HepG2 (cell line): ENCODE measurements around the gene GUCY2D. TPM values are rescaled to one million over a fixed set of nuclear protein-coding genes. Genes with fewer than 3 reads are reported as not detected.

Experiments used
- ATAC-seq: fragments of 200-7000 bp; cut with Tn5 transposase; 3 replicates; pipeline ENCODE4 v1.9.1; 2020; ENCODE audit warnings: mild to moderate bottlenecking, moderate library complexity
- BruUV-seq: library from RNA; stranded (reverse); fragments of 400-500 nt; replicated peaks from 2 replicates; lab custom pipeline; 2021; lab: Mats Ljungman, UMichigan
- CTCF ChIA-PET: fragments of 300-600 bp; formaldehyde crosslinking; extraction: SDS; loops from one replicate; lab custom pipeline; 2021; ENCODE audit warnings: low total read pairs, inconsistent platforms, low intra/inter-chr PET ratio; lab: Yijun Ruan, JAX
- POLR2A ChIA-PET: fragments of 350-600 bp; sonication (Branson Sonifier 250); formaldehyde crosslinking; loops from one replicate; lab custom pipeline; 2020; ENCODE audit warnings: antibody characterized with exemption, inconsistent platforms; lab: Yijun Ruan, JAX
- DNase-seq: peaks from one replicate; pipeline ENCODE4 v3.0.0-alpha.2; 2015; ENCODE audit warnings: low spot score
- FAIRE-seq: peaks from 3 replicates; lab custom pipeline; 2011; peaks lifted over from hg19 to GRCh38; lab: Jason Lieb, UNC
- H2AFZ ChIP-seq: one replicate; pipeline ENCODE4 v1.6.1; 2011; ENCODE audit warnings: low read length, inconsistent platforms
- H3K27ac ChIP-seq: fragments of 300-600 bp; 3 replicates; pipeline ENCODE4 v1.8.0; 2011; ENCODE audit warnings: mixed run types, mild to moderate bottlenecking, mixed read lengths, low read length, inconsistent platforms; ENCODE audit not compliant: insufficient read depth; ENCODE audit errors: extremely low read length
- H3K27me3 ChIP-seq, 2 experiments: fragments of 200-600 bp in 1 of 2; 2 replicates in 1 of 2; 3 replicates in 1 of 2; pipeline versions ENCODE4 v1.6.0 to v1.8.0; 2011; ENCODE audit warnings: low read length in 2 of 2, mild to moderate bottlenecking in 2 of 2, moderate library complexity in 2 of 2, inconsistent platforms in 1 of 2; ENCODE audit not compliant: insufficient read depth in 2 of 2, control insufficient read depth in 1 of 2
- H3K36me3 ChIP-seq, 2 experiments: fragments of 200-600 bp in 1 of 2; replicated peaks in 1 of 2; 2 replicates in 1 of 2; 3 replicates in 1 of 2; pipeline versions ENCODE4 v1.5.1 to v1.8.0; 2011; ENCODE audit warnings: low read length in 2 of 2, inconsistent platforms in 1 of 2; ENCODE audit not compliant: insufficient read depth in 2 of 2, control insufficient read depth in 1 of 2
- H3K4me1 ChIP-seq: 2 replicates; pipeline ENCODE4 v1.5.1; 2012; ENCODE audit warnings: low read length, inconsistent platforms; ENCODE audit not compliant: insufficient read depth
- H3K4me2 ChIP-seq: 2 replicates; pipeline ENCODE4 v1.6.0; 2011; ENCODE audit warnings: low read depth, low read length, inconsistent platforms
- H3K4me3 ChIP-seq, 3 experiments: fragments of 200-600 bp in 1 of 3; sonication (generic), shearing (Covaris generic) in 1 of 3; replicated peaks in 1 of 3; 2 replicates each; pipeline ENCODE4 v1.5.1; 2011 to 2016; ENCODE audit warnings: low read length in 3 of 3, inconsistent platforms in 2 of 3, low read depth in 2 of 3, mild to moderate bottlenecking in 2 of 3, control low read depth in 1 of 3, mixed read lengths in 1 of 3; ENCODE audit not compliant: insufficient read depth in 1 of 3
- H3K79me2 ChIP-seq: one replicate; pipeline ENCODE4 v1.6.1; 2011; ENCODE audit warnings: low read length, inconsistent platforms; ENCODE audit not compliant: insufficient read depth
- H3K9ac ChIP-seq: 2 replicates; pipeline ENCODE4 v1.6.0; 2011; ENCODE audit warnings: mild to moderate bottlenecking, low read depth, low read length, inconsistent platforms; ENCODE audit not compliant: insufficient read depth
- H3K9me3 ChIP-seq: 2 replicates; pipeline ENCODE4 v1.5.1; 2012; ENCODE audit warnings: mild to moderate bottlenecking, low read length
- H4K20me1 ChIP-seq: 2 replicates; pipeline ENCODE4 v1.6.0; 2011; ENCODE audit warnings: inconsistent platforms, mild to moderate bottlenecking, low read length, moderate library complexity; ENCODE audit not compliant: insufficient read depth
- CEBPG ChIP-seq: IDR thresholded peaks from 2 replicates; pipeline ENCODE4 v1.6.1; 2016
- SMAD1 ChIP-seq: sonication (generic); formaldehyde crosslinking; IDR thresholded peaks from 2 replicates; pipeline ENCODE4 v1.4.0; 2020; ENCODE audit warnings: missing genetic modification reagents, low read depth, mild to moderate bottlenecking, borderline replicate concordance
- SRSF1 ChIP-seq: fragments of 200-400 bp; formaldehyde crosslinking; optimal IDR thresholded peaks from 2 replicates; pipeline ENCODE3; 2017; ENCODE audit warnings: mild to moderate bottlenecking, low read depth, low read length, moderate library complexity
- SSRP1 ChIP-seq: IDR thresholded peaks from 2 replicates; pipeline ENCODE4 v1.6.1; 2016; ENCODE audit warnings: control low read depth
- TGIF2 ChIP-seq: IDR thresholded peaks from 2 replicates; pipeline ENCODE4 v1.6.1; 2016; ENCODE audit warnings: control low read depth, missing compliant biosample characterization
- TRIM24 ChIP-seq: sonication (generic); formaldehyde crosslinking; IDR thresholded peaks from 2 replicates; pipeline ENCODE4 v1.8.0; 2022; ENCODE audit warnings: mild to moderate bottlenecking, missing genetic modification reagents
- WGBS: methylation state at CpG from one replicate; pipeline ENCODE4 v1.1.6; 2017; ENCODE audit warnings: low lambda C conversion rate; 5-methylcytosine and 5-hydroxymethylcytosine counted together
- in situ Hi-C: cut with HindIII; loops from 2 replicates; pipeline ENCODE4 v1.10.0; 2017; ENCODE audit warnings: low pct_unique_long_range_greater_than_20kb; ENCODE audit not compliant: extremely low pct_ligation_motif_present
- intact Hi-C: fragments of 100-400 bp; cut with micrococcal nuclease; formaldehyde crosslinking; loops from one replicate; pipeline ENCODE4 v1.10.0; 2022; ENCODE audit not compliant: unreplicated experiment
- polyA plus RNA-seq, 8 experiments: library from polyadenylated mRNA; depleted of rRNA in 3 of 8; stranded (reverse) in 7 of 8; unstranded in 1 of 8; fragments of >200 nt; fragmentation: Illumina TruSeq in 4 of 8; extraction: Trizol in 4 of 8; gene quantifications; 2 replicates each; pipeline versions ENCODE4 v1.2.1 to v1.2.3, GENCODE V29; 2011 to 2016; ENCODE audit warnings: low read depth in 4 of 8, missing spikeins in 1 of 8, mixed read lengths in 1 of 8; ENCODE audit not compliant: insufficient read depth in 1 of 8
- total RNA-seq, 5 experiments: library from RNA; depleted of rRNA; stranded (reverse); fragments of >200 nt; fragmentation: Illumina TruSeq; extraction: Trizol; gene quantifications; 2 replicates each; pipeline ENCODE4 v1.2.3, GENCODE V29; 2016; ENCODE audit warnings: low read depth in 1 of 5
- TF ChIP-seq, protein P1 (sequence below): sonication (generic); formaldehyde crosslinking; IDR thresholded peaks from 2 replicates; pipeline ENCODE4 v1.4.0; 2020; ENCODE audit warnings: mild to moderate bottlenecking, missing genetic modification reagents

The GUCY2D gene
- total and polyA plus RNA-seq, 2 of the 13 experiments (the other 11 are each of a cell fraction or from before 2014, with no cell fraction given), result not detected

DNA sequence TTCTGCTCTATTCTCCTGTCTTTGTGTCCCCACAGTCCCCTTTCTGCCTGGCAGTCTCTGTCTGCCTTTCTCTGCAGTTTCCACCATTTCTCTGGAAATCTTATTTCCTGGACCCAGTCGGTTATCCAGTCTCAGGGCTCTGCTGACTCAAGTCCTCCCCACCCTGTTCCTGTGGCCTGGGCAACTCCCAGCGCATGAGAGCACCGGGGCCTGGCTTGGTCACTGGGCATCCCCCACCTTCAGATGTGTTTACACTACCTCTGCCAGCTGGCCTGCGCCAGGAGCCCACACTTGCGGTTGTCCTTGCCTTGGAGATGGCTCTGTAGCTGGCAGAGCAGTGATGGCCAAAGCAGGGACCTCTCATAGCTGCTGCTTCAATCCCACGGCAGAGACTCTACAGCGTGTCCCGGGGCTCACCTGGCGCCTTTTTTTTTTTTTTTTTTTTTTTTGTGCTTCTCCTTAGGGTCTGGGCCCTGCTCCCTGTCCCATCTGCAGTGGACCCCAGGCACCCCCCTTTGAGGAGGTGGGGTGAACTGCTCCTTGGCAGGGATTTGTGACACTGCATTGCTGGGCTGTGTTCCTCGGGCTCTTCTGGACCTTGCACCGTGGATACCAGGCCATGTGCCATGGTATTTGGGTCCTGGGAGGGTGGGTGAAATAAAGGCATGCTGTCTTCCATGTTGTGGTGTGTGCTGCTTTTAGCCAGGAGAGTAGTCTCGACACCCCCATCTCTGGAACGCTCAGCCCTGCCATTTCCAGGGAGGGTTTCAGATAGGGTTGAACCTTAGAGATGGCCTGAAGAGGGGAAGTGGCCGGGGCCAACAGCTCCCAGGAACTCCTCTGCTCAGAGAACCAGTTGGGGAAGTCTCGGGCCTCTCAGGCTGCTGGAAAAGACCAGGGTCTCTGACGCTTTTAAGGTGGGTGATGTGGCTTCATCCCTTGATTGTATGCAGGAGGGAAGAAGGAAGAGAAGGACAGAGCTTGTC, 17.5 kb downstream of the GUCY2D start:
- no peak for FAIRE-seq
- WGBS, result 39% methylated on average over 11 of the region's 16 CpGs
- DNase-seq, result no peak
- H2AFZ ChIP-seq, result no peak overlapping the region
- ChIA-PET POLR2A (no interaction called here), CTCF (interaction anchor here (1.2 kb wide), 1 partner anchor 10 kb away, joined by 3 read pairs; no protein-coding TSS in a partner anchor)
- H3K4me3 ChIP-seq, result no peak overlapping the region
- no peaks in the 10 kb centered on the region for H4K20me1 ChIP-seq
- in situ Hi-C loops, result no loop called here
- H3K4me2 ChIP-seq, result no peak overlapping the region
- ATAC-seq, result no peak
- no TSS peak for BruUV-seq
- H3K27ac ChIP-seq, result no peak overlapping the region
- no peaks in the 10 kb centered on the region for H3K9me3 ChIP-seq
- intact Hi-C loops, result no loop called here
- no peaks in the 10 kb centered on the region for H3K79me2 ChIP-seq
- H3K36me3 ChIP-seq, result no peaks in the 10 kb centered on the region
- H3K27me3 ChIP-seq, result peaks cover 1 to 45% of the 10 kb centered on the region in 2 experiments
- peaks cover 30% of the 10 kb centered on the region for H3K4me1 ChIP-seq
- no peak overlapping the region for H3K9ac ChIP-seq
- TF ChIP-seq TRIM24 (CRISPR knock-in tag), result no peak
- TF ChIP-seq, protein P1, sequence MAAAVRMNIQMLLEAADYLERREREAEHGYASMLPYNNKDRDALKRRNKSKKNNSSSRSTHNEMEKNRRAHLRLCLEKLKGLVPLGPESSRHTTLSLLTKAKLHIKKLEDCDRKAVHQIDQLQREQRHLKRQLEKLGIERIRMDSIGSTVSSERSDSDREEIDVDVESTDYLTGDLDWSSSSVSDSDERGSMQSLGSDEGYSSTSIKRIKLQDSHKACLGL (CRISPR knock-in tag), result no peak
- TF ChIP-seq CEBPG (CRISPR knock-in tag), result no peak

DNA sequence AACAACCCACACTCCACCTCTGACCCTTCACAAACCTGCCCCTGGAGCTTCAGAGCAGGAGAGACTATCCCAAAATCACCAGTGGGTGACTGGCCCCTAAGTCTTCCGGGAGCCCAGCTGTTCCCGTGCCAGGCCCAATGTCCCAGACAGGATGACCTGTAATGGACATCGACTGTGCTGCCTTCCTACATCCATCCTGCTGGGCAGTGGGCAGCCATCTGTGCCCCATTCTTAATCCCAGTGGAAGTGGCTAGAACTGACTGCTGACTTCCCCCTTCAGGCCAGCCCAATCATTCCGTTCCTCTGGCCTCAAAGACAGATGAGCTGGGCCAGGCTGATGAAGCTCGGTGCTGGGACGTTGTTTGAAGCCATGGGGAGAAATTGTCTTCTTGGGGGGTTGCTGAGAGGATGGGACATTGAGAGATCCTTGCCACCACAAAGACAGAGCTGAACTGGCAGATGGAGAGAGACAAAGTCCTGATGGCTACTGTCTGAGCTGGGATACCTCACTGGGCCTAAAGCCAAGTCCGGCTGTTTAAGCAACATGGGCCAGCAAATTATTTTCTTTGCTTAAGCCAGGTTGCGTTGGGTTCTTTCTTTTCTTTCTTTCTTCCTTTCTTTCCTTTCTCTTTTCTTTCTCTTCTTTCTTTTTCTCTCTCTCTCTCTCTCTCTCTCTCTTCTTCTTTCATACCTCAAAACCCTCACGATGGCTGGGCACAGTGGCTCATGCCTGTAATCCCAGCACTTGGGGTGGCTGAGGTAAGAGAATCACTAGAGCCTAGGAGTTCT, 18.6 kb downstream of the GUCY2D start:
- no peak overlapping the region for H3K27ac ChIP-seq
- no peak for TF ChIP-seq SMAD1 (CRISPR knock-in tag)
- TF ChIP-seq SSRP1 (CRISPR knock-in tag), result no peak
- TF ChIP-seq SRSF1, result no peak
- TF ChIP-seq TGIF2 (CRISPR knock-in tag), result no peak
- TF ChIP-seq, all 625 proteins: peak for 0
- H3K27me3 ChIP-seq, result peaks cover 1 to 51% of the 10 kb centered on the region in 2 experiments
- no peaks in the 10 kb centered on the region for H3K36me3 ChIP-seq
- ATAC-seq (no peak), FAIRE-seq (no peak), DNase-seq (no peak)
- ChIA-PET CTCF (interaction anchor here (1.2 kb wide), 1 partner anchor 9 kb away, joined by 3 read pairs; no protein-coding TSS in a partner anchor), POLR2A (no interaction called here)
- H3K4me2 ChIP-seq, result no peak overlapping the region
- intact Hi-C loops, result no loop called here
- in situ Hi-C loops, result no loop called here
- no peak overlapping the region for H2AFZ ChIP-seq
- H3K9me3 ChIP-seq, result no peaks in the 10 kb centered on the region
- no peaks in the 10 kb centered on the region for H3K79me2 ChIP-seq
- no peak overlapping the region for H3K4me3 ChIP-seq
- WGBS, result 66% methylated on average over 5 of the region's 9 CpGs
- BruUV-seq, result no TSS peak
- H4K20me1 ChIP-seq, result no peaks in the 10 kb centered on the region
- peaks cover 30% of the 10 kb centered on the region for H3K4me1 ChIP-seq
- no peak overlapping the region for H3K9ac ChIP-seq
